A673 (cell line): ENCODE results near the gene CBFA2T3.

Experiments
- EZH2 ChIP-seq: fragments of 200-600 bp; sonication (generic); IDR thresholded peaks from 2 replicates; pipeline ENCODE4 v1.6.1; 2017; ENCODE audit warnings: borderline replicate concordance, low read depth, mild to moderate bottlenecking, mixed read lengths, antibody characterized with exemption, low read length; ENCODE audit not compliant: poor library complexity, severe bottlenecking
- TF ChIP-seq, protein P1 (sequence below): fragments of 300-800, 200-600 bp; sonication (generic); conservative IDR thresholded peaks from 2 replicates; pipeline ENCODE4 v1.5.1; 2017; ENCODE audit warnings: low read depth, mild to moderate bottlenecking, antibody characterized with exemption, low read length, moderate library complexity, mixed read lengths

DNA sequence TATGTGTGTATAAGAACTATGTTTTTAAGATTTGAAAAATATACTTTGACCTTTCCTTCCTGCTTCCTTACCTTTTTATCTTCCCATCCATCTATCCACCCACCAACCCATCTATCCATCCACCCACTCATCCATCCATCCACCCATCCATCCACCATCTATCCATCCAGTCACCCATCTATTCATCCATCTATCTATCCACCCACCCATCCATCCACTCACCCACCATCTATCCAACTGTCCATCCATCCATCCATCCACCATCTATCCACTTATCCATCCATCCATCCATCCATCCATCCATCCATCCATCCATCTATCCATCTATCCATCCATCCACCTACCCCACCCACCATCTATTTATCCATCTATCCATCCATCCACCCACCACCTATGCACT, 12.4 kb downstream of the CBFA2T3 start:
- TF ChIP-seq, protein P1, sequence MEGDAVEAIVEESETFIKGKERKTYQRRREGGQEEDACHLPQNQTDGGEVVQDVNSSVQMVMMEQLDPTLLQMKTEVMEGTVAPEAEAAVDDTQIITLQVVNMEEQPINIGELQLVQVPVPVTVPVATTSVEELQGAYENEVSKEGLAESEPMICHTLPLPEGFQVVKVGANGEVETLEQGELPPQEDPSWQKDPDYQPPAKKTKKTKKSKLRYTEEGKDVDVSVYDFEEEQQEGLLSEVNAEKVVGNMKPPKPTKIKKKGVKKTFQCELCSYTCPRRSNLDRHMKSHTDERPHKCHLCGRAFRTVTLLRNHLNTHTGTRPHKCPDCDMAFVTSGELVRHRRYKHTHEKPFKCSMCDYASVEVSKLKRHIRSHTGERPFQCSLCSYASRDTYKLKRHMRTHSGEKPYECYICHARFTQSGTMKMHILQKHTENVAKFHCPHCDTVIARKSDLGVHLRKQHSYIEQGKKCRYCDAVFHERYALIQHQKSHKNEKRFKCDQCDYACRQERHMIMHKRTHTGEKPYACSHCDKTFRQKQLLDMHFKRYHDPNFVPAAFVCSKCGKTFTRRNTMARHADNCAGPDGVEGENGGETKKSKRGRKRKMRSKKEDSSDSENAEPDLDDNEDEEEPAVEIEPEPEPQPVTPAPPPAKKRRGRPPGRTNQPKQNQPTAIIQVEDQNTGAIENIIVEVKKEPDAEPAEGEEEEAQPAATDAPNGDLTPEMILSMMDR, result no peak
- TF ChIP-seq EZH2, result no peak
